SK-N-SH treated with all-trans-retinoic acid at 6 μM for 48 hours (cell line): ENCODE results near the gene OXCT1.

Source experiments
- ATAC-seq: fragments of 200-7000 bp; cut with Tn5 transposase; 3 replicates; pipeline ENCODE4 v1.9.1; 2020; ENCODE audit warnings: mild to moderate bottlenecking, moderate library complexity
- BACH2 ChIP-seq: fragments of 250-450 bp; sonication (Bioruptor Pico); IDR thresholded peaks from 2 replicates; pipeline ENCODE4 v1.9.0; 2021; ENCODE audit warnings: mild to moderate bottlenecking, borderline replicate concordance
- CREB5 ChIP-seq: fragments of 250-450 bp; sonication (Bioruptor Pico); IDR thresholded peaks from 2 replicates; pipeline ENCODE4 v1.5.1; 2020; ENCODE audit warnings: low read depth, mild to moderate bottlenecking, moderate library complexity
- CSDC2 ChIP-seq: fragments of 250-450 bp; sonication (Bioruptor Pico); IDR thresholded peaks from 2 replicates; pipeline ENCODE4 v1.5.0; 2020; ENCODE audit warnings: mild to moderate bottlenecking, moderate library complexity
- CSRNP3 ChIP-seq: fragments of 250-450 bp; sonication (Bioruptor Pico); IDR thresholded peaks from 2 replicates; pipeline ENCODE4 v1.5.1; 2021; ENCODE audit warnings: mild to moderate bottlenecking, moderate library complexity
- ESRRG ChIP-seq: fragments of 250-450 bp; sonication (Bioruptor Pico); IDR thresholded peaks from 2 replicates; pipeline ENCODE4 v1.6.1; 2021; ENCODE audit warnings: mild to moderate bottlenecking
- GLIS3 ChIP-seq: fragments of 250-450 bp; sonication (Bioruptor Pico); IDR thresholded peaks from 2 replicates; pipeline ENCODE4 v1.5.0; 2020; ENCODE audit warnings: mild to moderate bottlenecking, moderate library complexity
- ISL1 ChIP-seq: fragments of 250-450 bp; sonication (Bioruptor Pico); IDR thresholded peaks from 2 replicates; pipeline ENCODE4 v2.1.2; 2022; ENCODE audit warnings: mild to moderate bottlenecking, moderate library complexity
- OSR1 ChIP-seq: fragments of 250-450 bp; sonication (Bioruptor Pico); IDR thresholded peaks from 2 replicates; pipeline ENCODE4 v1.8.0; 2022; ENCODE audit warnings: moderate library complexity, mild to moderate bottlenecking, inconsistent platforms
- PATZ1 ChIP-seq: fragments of 250-450 bp; sonication (Bioruptor Pico); IDR thresholded peaks from 2 replicates; pipeline ENCODE4 v1.8.0; 2020; ENCODE audit warnings: mild to moderate bottlenecking, moderate library complexity, borderline replicate concordance
- POU6F1 ChIP-seq: fragments of 250-450 bp; sonication (Bioruptor Pico); IDR thresholded peaks from 2 replicates; pipeline ENCODE4 v1.8.0; 2021; ENCODE audit warnings: low read depth, mild to moderate bottlenecking, moderate library complexity, borderline replicate concordance
- RARB ChIP-seq: fragments of 250-450 bp; sonication (Bioruptor Pico); IDR thresholded peaks from 2 replicates; pipeline ENCODE4 v1.8.0; 2021; ENCODE audit warnings: mild to moderate bottlenecking, moderate library complexity
- SNAI2 ChIP-seq: fragments of 250-450 bp; sonication (Bioruptor Pico); IDR thresholded peaks from 2 replicates; pipeline ENCODE4 v1.5.0; 2020; ENCODE audit warnings: mild to moderate bottlenecking, moderate library complexity
- TCF4 ChIP-seq: fragments of 250-450 bp; sonication (Bioruptor Pico); IDR thresholded peaks from 2 replicates; pipeline ENCODE4 v1.8.0; 2021; ENCODE audit warnings: mild to moderate bottlenecking, moderate library complexity, borderline replicate concordance
- TOX ChIP-seq: fragments of 250-450 bp; sonication (Bioruptor Pico); IDR thresholded peaks from 2 replicates; pipeline ENCODE4 v1.8.0; 2021; ENCODE audit warnings: mild to moderate bottlenecking, moderate library complexity, borderline replicate concordance
- TSHZ2 ChIP-seq: fragments of 250-450 bp; sonication (Bioruptor Pico); IDR thresholded peaks from 2 replicates; pipeline ENCODE4 v1.5.0; 2020; ENCODE audit warnings: mild to moderate bottlenecking, moderate library complexity
- ZC3H10 ChIP-seq: fragments of 250-450 bp; sonication (Bioruptor Pico); IDR thresholded peaks from 2 replicates; pipeline ENCODE4 v1.5.1; 2021; ENCODE audit warnings: mild to moderate bottlenecking, moderate library complexity
- ZFP3 ChIP-seq: fragments of 250-450 bp; sonication (Bioruptor Pico); IDR thresholded peaks from 2 replicates; pipeline ENCODE4 v1.5.0; 2020; ENCODE audit warnings: mild to moderate bottlenecking, moderate library complexity
- ZFP30 ChIP-seq: fragments of 450-650 bp; formaldehyde crosslinking; IDR thresholded peaks from 2 replicates; pipeline ENCODE4 v1.5.0; 2022; ENCODE audit warnings: mild to moderate bottlenecking, moderate library complexity
- ZNF565 ChIP-seq: fragments of 450-650 bp; formaldehyde crosslinking; conservative IDR thresholded peaks from 2 replicates; pipeline ENCODE4 v1.5.0; 2020; ENCODE audit warnings: low read depth, mild to moderate bottlenecking, moderate library complexity
- ZNF70 ChIP-seq: fragments of 450-650 bp; formaldehyde crosslinking; IDR thresholded peaks from 2 replicates; pipeline ENCODE4 v1.5.0; 2020; ENCODE audit warnings: mild to moderate bottlenecking, moderate library complexity
- ZNF8 ChIP-seq: fragments of 450-650 bp; formaldehyde crosslinking; IDR thresholded peaks from 2 replicates; pipeline ENCODE4 v1.5.0; 2020; ENCODE audit warnings: mild to moderate bottlenecking, moderate library complexity

OXCT1 gene

GRCh38 chr5:41863871-41864486, 6.2 kb downstream of the OXCT1 start (continued):
- TF ChIP-seq POU6F1 (CRISPR knock-in tag): no peak

- TF ChIP-seq ZNF70 (CRISPR knock-in tag) (no peak), TOX (CRISPR knock-in tag) (no peak), RARB (CRISPR knock-in tag) (no peak), CREB5 (CRISPR knock-in tag) (no peak), TCF4 (CRISPR knock-in tag) (no peak), ZFP3 (CRISPR knock-in tag) (no peak), BACH2 (CRISPR knock-in tag) (no peak), CSDC2 (CRISPR knock-in tag) (no peak), ZFP30 (CRISPR knock-in tag) (no peak), PATZ1 (CRISPR knock-in tag) (no peak), ZNF565 (CRISPR knock-in tag) (no peak), TSHZ2 (no peak), CSRNP3 (CRISPR knock-in tag) (no peak), ZNF8 (CRISPR knock-in tag) (no peak), SNAI2 (CRISPR knock-in tag) (no peak), GLIS3 (CRISPR knock-in tag) (no peak), ESRRG (CRISPR knock-in tag) (no peak)
- no peak for ATAC-seq
Measured at GRCh38 chr5:41858890-41859289, 11.3 kb downstream of the OXCT1 start.

- ATAC-seq: no peak
- TF ChIP-seq OSR1 (CRISPR knock-in tag) (no peak), ISL1 (0 out of 2 replicates have a peak, but pooled peaks have one; percentile 1), ZC3H10 (CRISPR knock-in tag) (no peak), CSRNP3 (CRISPR knock-in tag) (no peak), ZFP3 (CRISPR knock-in tag) (no peak)
Measured at GRCh38 chr5:41857989-41858388, 12.2 kb downstream of the OXCT1 start.
